GM12878 (cell line): ENCODE measurements around the gene TPM4. TPM values are rescaled to one million over a fixed set of nuclear protein-coding genes. Genes with fewer than 3 reads are reported as not detected.

Source experiments
- ASH2L ChIP-seq: fragments of 300-600, 200-600 bp; sonication (generic); IDR thresholded peaks from 2 replicates; pipeline ENCODE4 v1.6.1; 2017; ENCODE audit warnings: low read depth, mild to moderate bottlenecking, borderline replicate concordance
- DPF2 ChIP-seq: fragments of 450-650 bp; IDR thresholded peaks from 2 replicates; pipeline ENCODE4 v1.6.1; 2017; ENCODE audit warnings: mild to moderate bottlenecking
- EGR1 ChIP-seq, 2 experiments: IDR thresholded peaks; 1 replicate in 1 of 2; 2 replicates in 1 of 2; pipeline ENCODE4 v1.6.1; 2011 to 2012; ENCODE audit warnings: low read depth in 2 of 2, low read length in 2 of 2, borderline replicate concordance in 1 of 2, mild to moderate bottlenecking in 1 of 2, moderate library complexity in 1 of 2
- IKZF1 ChIP-seq: fragments of 450-650 bp; conservative IDR thresholded peaks from 2 replicates; pipeline ENCODE4 v1.6.1; 2017; ENCODE audit warnings: antibody characterized with exemption, mild to moderate bottlenecking
- MLLT1 ChIP-seq: fragments of 450-650 bp; IDR thresholded peaks from 2 replicates; pipeline ENCODE4 v1.6.1; 2016; ENCODE audit warnings: mild to moderate bottlenecking
- NBN ChIP-seq: fragments of 450-650 bp; IDR thresholded peaks from 2 replicates; pipeline ENCODE4 v1.6.1; 2016
- NFXL1 ChIP-seq: fragments of 450-650 bp; IDR thresholded peaks from 2 replicates; pipeline ENCODE4 v1.6.1; 2017; ENCODE audit warnings: antibody characterized with exemption, mild to moderate bottlenecking, borderline replicate concordance
- NR2F1 ChIP-seq: fragments of 450-650 bp; conservative IDR thresholded peaks from 2 replicates; pipeline ENCODE4 v1.6.1; 2017; ENCODE audit warnings: mild to moderate bottlenecking
- RFX5 ChIP-seq: IDR thresholded peaks from 2 replicates; pipeline ENCODE4 v1.6.1; 2011; ENCODE audit warnings: low read depth, low read length, improper control_type of control experiment
- USF2 ChIP-seq: IDR thresholded peaks from 2 replicates; pipeline ENCODE4 v1.6.1; 2011; ENCODE audit warnings: low read depth, low read length, improper control_type of control experiment, borderline replicate concordance
- WRNIP1 ChIP-seq: IDR thresholded peaks from 2 replicates; pipeline ENCODE4 v1.6.1; 2011; ENCODE audit warnings: low read depth, low read length, improper control_type of control experiment, borderline replicate concordance
- ZBTB33 ChIP-seq: fragments of 450-650 bp; IDR thresholded peaks from 2 replicates; pipeline ENCODE4 v1.6.1; 2017; ENCODE audit warnings: mild to moderate bottlenecking
- ZBTB4 ChIP-seq: fragments of 450-650 bp; formaldehyde crosslinking; IDR thresholded peaks from 2 replicates; pipeline ENCODE4 v1.4.0; 2022; ENCODE audit warnings: mild to moderate bottlenecking, moderate library complexity
- ZNF207 ChIP-seq: fragments of 450-650 bp; IDR thresholded peaks from 2 replicates; pipeline ENCODE4 v1.6.1; 2014; ENCODE audit warnings: antibody characterized with exemption, mild to moderate bottlenecking, borderline replicate concordance
- ZNF274 ChIP-seq: IDR thresholded peaks from one replicate; pipeline ENCODE4 v1.8.0; 2011; ENCODE audit not compliant: insufficient read length, insufficient read depth
- ZSCAN29 ChIP-seq: fragments of 450-650 bp; IDR thresholded peaks from 2 replicates; pipeline ENCODE4 v1.6.1; 2017; ENCODE audit warnings: mild to moderate bottlenecking, moderate library complexity
- polyA plus RNA-seq, 11 experiments: library from polyadenylated mRNA; depleted of rRNA in 4 of 11; unstranded in 6 of 11; stranded (reverse) in 5 of 11; fragments of >200 nt; fragmentation: Nextera tagmentation in 4 of 11; fragmentation: Illumina TruSeq in 1 of 11; extraction: Ambion mirVana in 4 of 11; extraction: Trizol in 1 of 11; gene quantifications; 1 replicate in 1 of 11; 2 replicates in 10 of 11; pipeline versions ENCODE4 v1.2.1 to v1.2.3, GENCODE V29; 2011 to 2016; ENCODE audit warnings: inconsistent platforms in 2 of 11, missing spikeins in 2 of 11, low read depth in 1 of 11
- total RNA-seq, 4 experiments: library from RNA; depleted of rRNA in 3 of 4; stranded (reverse); fragments of >200 nt in 3 of 4; fragmentation: Illumina TruSeq in 1 of 4; extraction: Trizol in 1 of 4; gene quantifications; 2 replicates each; pipeline versions ENCODE4 v1.2.1 to v1.2.3, GENCODE V29; 2013 to 2021
- TF ChIP-seq, protein P1 (sequence below): fragments of 450-650 bp; formaldehyde crosslinking; IDR thresholded peaks from 2 replicates; pipeline ENCODE4 v1.4.0; 2020; ENCODE audit warnings: mild to moderate bottlenecking, moderate library complexity
- TF ChIP-seq, protein P2 (sequence below): IDR thresholded peaks from 2 replicates; pipeline ENCODE4 v1.6.1; 2011; ENCODE audit warnings: low read depth, mild to moderate bottlenecking, low read length, moderate library complexity, borderline replicate concordance; ENCODE audit errors: extremely low read depth

Gene TPM4
- total and polyA plus RNA-seq, 10 of the 15 experiments (the other 5 are each of a cell fraction or from before 2014, with no cell fraction given) = 183 to 620 (median 407) TPM

DNA sequence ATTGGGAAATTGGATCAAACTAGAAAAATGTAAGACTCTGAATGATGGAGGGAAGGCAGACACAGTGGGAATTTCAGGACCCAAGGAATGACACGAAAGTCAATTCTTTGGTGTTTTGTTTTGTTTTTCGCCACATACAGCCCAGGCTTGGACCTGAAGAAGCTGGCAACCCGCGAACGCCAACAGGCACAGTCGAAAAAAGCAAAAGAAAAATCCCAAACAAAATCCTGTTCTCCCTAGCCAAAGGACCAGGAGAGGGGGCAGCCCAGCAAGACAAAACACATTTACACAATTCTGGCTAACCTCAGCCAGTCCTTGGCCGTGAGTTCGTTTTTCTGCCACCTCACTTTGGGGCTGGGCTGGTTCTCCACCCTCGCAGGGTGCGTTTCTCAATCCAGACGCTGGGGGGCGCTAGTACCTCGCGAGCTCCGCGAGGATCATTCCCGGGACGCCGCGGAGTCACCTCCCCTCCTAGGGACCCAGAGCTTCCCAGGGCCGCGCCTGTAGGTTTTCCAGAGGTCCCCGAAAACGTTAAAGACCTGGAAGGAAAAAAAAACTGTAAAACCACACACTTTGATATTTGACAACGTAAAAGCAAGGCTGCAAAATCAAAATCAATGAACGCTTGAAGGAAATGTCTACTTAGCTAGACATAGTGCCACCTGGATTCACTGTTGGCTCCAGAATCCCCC is 34.9 kb upstream of the TPM4 start (continued):
- TF ChIP-seq MLLT1 = 0 out of 2 replicates have a peak, but pooled peaks have one; percentile 25
- TF ChIP-seq NBN = no peak
- TF ChIP-seq ZNF207 = no peak
- TF ChIP-seq, protein P1, sequence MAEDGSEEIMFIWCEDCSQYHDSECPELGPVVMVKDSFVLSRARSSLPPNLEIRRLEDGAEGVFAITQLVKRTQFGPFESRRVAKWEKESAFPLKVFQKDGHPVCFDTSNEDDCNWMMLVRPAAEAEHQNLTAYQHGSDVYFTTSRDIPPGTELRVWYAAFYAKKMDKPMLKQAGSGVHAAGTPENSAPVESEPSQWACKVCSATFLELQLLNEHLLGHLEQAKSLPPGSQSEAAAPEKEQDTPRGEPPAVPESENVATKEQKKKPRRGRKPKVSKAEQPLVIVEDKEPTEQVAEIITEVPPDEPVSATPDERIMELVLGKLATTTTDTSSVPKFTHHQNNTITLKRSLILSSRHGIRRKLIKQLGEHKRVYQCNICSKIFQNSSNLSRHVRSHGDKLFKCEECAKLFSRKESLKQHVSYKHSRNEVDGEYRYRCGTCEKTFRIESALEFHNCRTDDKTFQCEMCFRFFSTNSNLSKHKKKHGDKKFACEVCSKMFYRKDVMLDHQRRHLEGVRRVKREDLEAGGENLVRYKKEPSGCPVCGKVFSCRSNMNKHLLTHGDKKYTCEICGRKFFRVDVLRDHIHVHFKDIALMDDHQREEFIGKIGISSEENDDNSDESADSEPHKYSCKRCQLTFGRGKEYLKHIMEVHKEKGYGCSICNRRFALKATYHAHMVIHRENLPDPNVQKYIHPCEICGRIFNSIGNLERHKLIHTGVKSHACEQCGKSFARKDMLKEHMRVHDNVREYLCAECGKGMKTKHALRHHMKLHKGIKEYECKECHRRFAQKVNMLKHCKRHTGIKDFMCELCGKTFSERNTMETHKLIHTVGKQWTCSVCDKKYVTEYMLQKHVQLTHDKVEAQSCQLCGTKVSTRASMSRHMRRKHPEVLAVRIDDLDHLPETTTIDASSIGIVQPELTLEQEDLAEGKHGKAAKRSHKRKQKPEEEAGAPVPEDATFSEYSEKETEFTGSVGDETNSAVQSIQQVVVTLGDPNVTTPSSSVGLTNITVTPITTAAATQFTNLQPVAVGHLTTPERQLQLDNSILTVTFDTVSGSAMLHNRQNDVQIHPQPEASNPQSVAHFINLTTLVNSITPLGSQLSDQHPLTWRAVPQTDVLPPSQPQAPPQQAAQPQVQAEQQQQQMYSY (CRISPR knock-in tag) = no peak
- 0 out of 3 replicates have a peak, but pooled peaks of 1 of the 2 experiments have one; percentile 28 for TF ChIP-seq EGR1 (IDR thresholded peaks at IDR 0.05; ENCODE audit: borderline replicate concordance in 1 of 2, low read depth in 2 of 2, low read length in 2 of 2)
- TF ChIP-seq USF2 = no peak
- TF ChIP-seq IKZF1 = no peak; the same call in 1 of the 2 replicates
- TF ChIP-seq ASH2L = no peak
- TF ChIP-seq ZBTB33 = no peak
- no peak for TF ChIP-seq NFXL1
- TF ChIP-seq ZSCAN29 = no peak
- no peak for TF ChIP-seq RFX5
- no peak for TF ChIP-seq WRNIP1
- TF ChIP-seq DPF2 = no peak
- TF ChIP-seq NR2F1 = no peak
- no peak for TF ChIP-seq ZBTB4
- TF ChIP-seq, protein P2, sequence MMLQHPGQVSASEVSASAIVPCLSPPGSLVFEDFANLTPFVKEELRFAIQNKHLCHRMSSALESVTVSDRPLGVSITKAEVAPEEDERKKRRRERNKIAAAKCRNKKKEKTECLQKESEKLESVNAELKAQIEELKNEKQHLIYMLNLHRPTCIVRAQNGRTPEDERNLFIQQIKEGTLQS = no peak
- TF ChIP-seq ZNF274 = no peak
